Ascending aorta (tissue), 2 donors: ENCODE results near the gene DYRK4. TPM values are rescaled to one million over a fixed set of nuclear protein-coding genes. Genes with fewer than 3 reads are reported as not detected.

Source experiments
- DNase-seq, 2 donors: peaks; one replicate each; pipeline ENCODE4 v3.0.0-alpha.2; 2019; ENCODE audit warnings: low spot score in 2 of 2
- H3K27ac ChIP-seq, 2 donors: fragments of 200-600 bp; sonication (generic); one replicate each; pipeline ENCODE4 v1.5.1; 2016 to 2017; ENCODE audit warnings: mild to moderate bottlenecking in 1 of 2
- H3K27me3 ChIP-seq: fragments of 200-600 bp; sonication (generic); one replicate; pipeline ENCODE4 v1.5.1; 2017
- H3K36me3 ChIP-seq, 2 donors: fragments of 200-600 bp; sonication (generic); one replicate each; pipeline ENCODE4 v1.5.1; 2016
- H3K4me1 ChIP-seq, 2 donors: fragments of 200-600 bp; sonication (generic); one replicate each; pipeline ENCODE4 v1.5.1; 2016 to 2017; ENCODE audit warnings: mild to moderate bottlenecking in 1 of 2
- H3K4me3 ChIP-seq, 2 donors: fragments of 200-600 bp; sonication (generic); one replicate each; pipeline ENCODE4 v1.5.1; 2016 to 2017; ENCODE audit warnings: mild to moderate bottlenecking in 1 of 2
- H3K9me3 ChIP-seq, 2 donors: fragments of 200-600 bp; sonication (generic); one replicate each; pipeline ENCODE4 v1.5.1; 2016
- CTCF ChIP-seq, 3 experiments: fragments of 200-600 bp in 2 of 3; fragments of 450-650 bp in 1 of 3; sonication (generic) in 2 of 3; IDR thresholded peaks; one replicate each; pipeline ENCODE4 v1.5.1; 2016 to 2019; ENCODE audit warnings: antibody characterized with exemption in 3 of 3, mild to moderate bottlenecking in 1 of 3, moderate library complexity in 1 of 3
- intact Hi-C: fragments of 100-400 bp; cut with DNase I; formaldehyde crosslinking; loops from one replicate; pipeline ENCODE4 v1.15.1; 2023
- total RNA-seq: library from RNA; depleted of rRNA; stranded (reverse); fragments of >200 nt; gene quantifications from one replicate; pipeline ENCODE4 v1.1.0, GENCODE V29; 2016

Gene DYRK4
- total RNA-seq, 1 donor from 2014 or later = 60.7 TPM

GRCh38 chr12:4621511-4621910, 59.5 kb downstream of the DYRK4 start:
- Histone ChIP-seq H3K27ac (no peak overlapping the region), H3K9me3 (no peaks in the 10 kb centered on the region), H3K4me3 (no peak overlapping the region), H3K36me3 (no peaks in the 10 kb centered on the region), H3K4me1 (no peaks in the 10 kb centered on the region), H3K27me3 (no peaks in the 10 kb centered on the region)
- no peak for DNase-seq
- no peak for TF ChIP-seq CTCF (IDR thresholded peaks at IDR 0.05)
- intact Hi-C loops = no loop called here

- no peak overlapping the region for H3K4me3 ChIP-seq
- H3K27me3 ChIP-seq = no peaks in the 10 kb centered on the region
- no peak for DNase-seq
- no peak for TF ChIP-seq CTCF (IDR thresholded peaks at IDR 0.05)
- intact Hi-C loops = no loop called here
- H3K27ac ChIP-seq = no peak overlapping the region
- no peaks in the 10 kb centered on the region for H3K36me3 ChIP-seq
- no peaks in the 10 kb centered on the region for H3K4me1 ChIP-seq
- no peaks in the 10 kb centered on the region for H3K9me3 ChIP-seq
These were observed 64.5 kb downstream of the DYRK4 start for GRCh38 chr12:4626543-4626942.

GRCh38 chr12:4628406-4628805, 66.4 kb downstream of the DYRK4 start:
- DNase-seq = no peak
- intact Hi-C loops = no loop called here

GRCh38 chr12:4630262-4630661, 68.3 kb downstream of the DYRK4 start:
- no peak for DNase-seq
- Histone ChIP-seq H3K9me3 (no peaks in the 10 kb centered on the region), H3K36me3 (no peaks in the 10 kb centered on the region), H3K4me1 (no peaks in the 10 kb centered on the region), H3K27ac (no peak overlapping the region), H3K4me3 (no peak overlapping the region), H3K27me3 (no peaks in the 10 kb centered on the region)
- intact Hi-C loops = no loop called here
- no peak for TF ChIP-seq CTCF (IDR thresholded peaks at IDR 0.05)

More at GRCh38 chr12:4628406-4628805, 66.4 kb downstream of the DYRK4 start:
- H3K9me3 ChIP-seq = no peaks in the 10 kb centered on the region
- H3K27ac ChIP-seq = no peak overlapping the region
- H3K4me1 ChIP-seq = no peaks in the 10 kb centered on the region
- no peaks in the 10 kb centered on the region for H3K36me3 ChIP-seq
- no peak for TF ChIP-seq CTCF (IDR thresholded peaks at IDR 0.05)
- H3K27me3 ChIP-seq = no peaks in the 10 kb centered on the region
- H3K4me3 ChIP-seq = no peak overlapping the region

GRCh38 chr12:4643747-4644146, 81.7 kb downstream of the DYRK4 start:
- H3K4me3 ChIP-seq = no peak overlapping the region
- H3K36me3 ChIP-seq = no peaks in the 10 kb centered on the region
- H3K9me3 ChIP-seq = no peaks in the 10 kb centered on the region
- no peak for DNase-seq
- intact Hi-C loops = no loop called here
- no peaks in the 10 kb centered on the region for H3K27me3 ChIP-seq
- peaks cover 0 to 3% of the 10 kb centered on the region in 2 donors for H3K4me1 ChIP-seq
- H3K27ac ChIP-seq = no peak overlapping the region
- TF ChIP-seq CTCF (IDR thresholded peaks at IDR 0.05) = no peak

- TF ChIP-seq CTCF (IDR thresholded peaks at IDR 0.05) = no peak
- peaks cover 6 to 9% of the 10 kb centered on the region in 2 donors for H3K4me1 ChIP-seq
- no peak overlapping the region for H3K4me3 ChIP-seq
- H3K27ac ChIP-seq = no peak overlapping the region
- H3K27me3 ChIP-seq = no peaks in the 10 kb centered on the region
- DNase-seq = no peak
- intact Hi-C loops = no loop called here
- H3K9me3 ChIP-seq = no peaks in the 10 kb centered on the region
- H3K36me3 ChIP-seq = no peaks in the 10 kb centered on the region
These were observed 83.0 kb downstream of the DYRK4 start for GRCh38 chr12:4645023-4645422.
